ENCODE data around the gene FOXN1.
A peak's percentile ranks its signal among the peaks of the same experiment; 100 is the strongest.

Gene FOXN1

DNA sequence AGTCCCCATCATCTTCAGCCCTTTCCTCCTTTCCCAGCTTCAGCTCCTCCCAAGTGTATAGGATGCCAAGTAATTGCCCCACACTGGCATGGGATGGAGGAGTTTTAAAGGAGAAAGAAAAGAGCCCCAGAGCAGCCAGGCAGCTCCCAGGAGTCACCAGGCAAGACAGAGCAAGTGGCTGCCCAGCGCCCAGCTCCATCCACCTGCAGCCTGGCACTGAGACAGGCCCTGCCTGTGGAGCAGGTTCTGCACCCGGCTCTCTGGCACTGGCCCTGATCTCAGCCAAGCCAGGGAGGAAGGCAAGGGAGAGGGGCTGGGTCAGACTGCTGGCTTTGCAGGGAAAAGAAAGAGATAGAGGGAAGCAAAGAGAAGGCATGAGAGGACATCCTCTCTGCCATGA lies 21.7 kb downstream of the FOXN1 start:
- no peak for DNase-seq

- DNase-seq: no peak
Measured at GRCh38 chr17:28528327-28529012, 22.3 kb downstream of the FOXN1 start.

DNA sequence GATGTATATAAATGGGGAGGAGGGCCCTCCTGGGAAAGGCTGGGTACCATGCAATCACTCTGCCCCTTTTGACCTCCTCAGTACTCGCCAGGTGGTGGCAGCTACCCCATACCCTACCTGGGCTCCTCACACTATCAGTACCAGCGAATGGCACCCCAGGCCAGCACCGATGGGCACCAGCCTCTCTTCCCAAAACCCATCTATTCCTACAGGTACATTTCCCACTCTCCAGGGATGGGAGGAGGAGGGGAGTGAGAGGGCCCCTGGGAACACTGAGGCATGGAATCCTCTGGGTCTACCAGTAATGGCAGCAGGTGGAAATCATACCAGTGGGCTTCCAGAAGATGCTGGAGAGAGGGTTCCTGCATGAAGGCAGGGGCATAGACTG lies 22.9 kb downstream of the FOXN1 start:
- DNase-seq: no peak

DNA sequence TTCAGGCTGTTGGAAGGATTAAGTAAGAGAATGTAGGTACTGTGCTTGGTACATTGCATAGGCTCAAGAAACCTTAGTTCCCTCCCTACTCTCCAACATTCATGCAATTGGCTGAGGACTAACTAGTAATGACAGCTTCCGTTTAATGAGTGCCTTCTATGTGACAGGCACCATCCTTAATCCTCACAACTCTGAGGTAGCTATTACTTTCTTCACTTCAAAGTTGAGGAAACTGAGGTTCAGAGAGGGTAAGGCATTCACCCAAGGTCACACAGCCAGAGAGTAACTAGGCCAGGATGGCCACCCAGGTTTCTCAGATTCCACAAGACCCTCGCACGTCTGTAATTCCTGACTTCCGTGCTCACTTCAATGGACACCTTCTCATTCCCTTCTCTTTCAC lies 24.1 kb downstream of the FOXN1 start:
- DNase-seq: no peak

- DNase-seq: no peak
Measured at GRCh38 chr17:28530926-28531325, 24.8 kb downstream of the FOXN1 start.

DNA sequence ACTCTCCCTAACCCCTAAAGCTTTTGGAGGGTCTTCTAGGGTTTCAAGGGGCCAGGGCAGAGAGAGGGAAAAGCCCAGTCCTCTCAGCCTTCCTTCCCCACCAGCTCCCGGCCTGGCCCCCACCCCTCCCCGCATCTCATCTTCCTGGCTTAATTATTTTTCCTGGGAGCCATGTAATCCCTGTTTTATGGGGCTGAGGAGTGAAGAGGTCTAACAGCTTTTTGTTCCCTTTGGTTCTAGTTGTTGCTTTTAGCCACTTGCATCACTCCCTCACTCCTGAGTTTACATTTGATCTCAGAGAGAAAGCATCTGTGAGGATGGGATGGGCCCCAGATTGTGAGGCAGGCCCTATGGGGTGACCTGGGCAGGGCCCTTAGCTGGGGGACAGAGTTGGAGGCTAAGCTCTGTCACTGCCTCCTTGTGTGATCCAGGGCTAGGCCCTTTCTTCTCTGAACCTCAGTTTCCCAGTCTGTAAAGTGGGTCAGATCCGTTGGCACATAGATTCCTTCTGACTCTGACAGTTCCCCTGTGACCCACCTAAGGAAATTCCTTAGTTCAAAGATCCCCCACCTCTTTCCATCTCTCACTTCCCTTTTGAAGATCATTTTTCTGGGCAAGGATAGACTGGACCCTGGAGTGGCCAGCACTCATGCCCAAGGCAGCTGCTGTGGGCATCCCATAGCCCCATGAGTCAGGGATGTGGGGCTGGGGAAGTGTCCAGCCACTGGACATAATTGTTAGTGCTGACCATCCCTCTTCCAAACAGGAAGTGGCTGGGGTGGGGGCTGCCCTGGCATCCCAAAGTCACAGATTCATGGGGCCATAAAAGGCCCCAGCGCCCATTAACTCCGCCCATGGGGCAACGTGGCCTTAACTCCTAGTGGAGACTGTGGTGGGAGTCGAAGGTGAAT lies 26.2 kb downstream of the FOXN1 start:
- no peak for DNase-seq

- no peak for DNase-seq
Measured at GRCh38 chr17:28533091-28533807, 27.1 kb downstream of the FOXN1 start.

DNA sequence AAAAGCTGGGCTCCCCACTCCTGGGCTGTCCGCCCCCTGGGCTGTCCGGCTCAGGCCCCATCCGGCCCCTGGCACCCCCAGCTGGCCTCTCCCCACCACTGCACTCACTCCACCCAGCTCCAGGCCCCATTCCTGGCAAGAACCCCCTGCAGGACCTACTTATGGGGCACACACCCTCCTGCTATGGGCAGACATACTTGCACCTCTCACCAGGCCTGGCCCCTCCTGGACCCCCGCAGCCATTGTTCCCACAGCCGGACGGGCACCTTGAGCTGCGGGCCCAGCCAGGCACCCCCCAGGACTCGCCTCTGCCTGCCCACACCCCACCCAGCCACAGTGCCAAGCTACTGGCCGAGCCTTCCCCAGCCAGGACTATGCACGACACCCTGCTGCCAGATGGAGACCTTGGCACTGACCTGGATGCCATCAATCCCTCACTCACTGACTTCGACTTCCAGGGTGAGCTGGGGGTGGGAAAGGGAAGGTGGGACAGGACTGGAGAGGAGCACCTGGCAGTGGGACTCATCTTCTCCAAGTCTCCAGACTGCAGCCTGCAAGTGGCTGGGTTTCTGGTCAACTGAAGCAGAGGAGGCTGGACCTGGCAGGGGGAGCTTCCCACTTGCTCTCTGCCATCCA lies 28.7 kb downstream of the FOXN1 start:
- no peak for DNase-seq

GRCh38 chr17:28536532-28537218 lies 30.5 kb downstream of the FOXN1 start:
- DNase-seq: no peak

GRCh38 chr17:28537219-28537610 lies 31.1 kb downstream of the FOXN1 start:
- no peak for DNase-seq

- DNase-seq: no peak
Measured at GRCh38 chr17:28538296-28538895, 32.2 kb downstream of the FOXN1 start.

GRCh38 chr17:28540231-28540630 lies 34.1 kb downstream of the FOXN1 start:
- no peak for DNase-seq

- no peak for DNase-seq
Measured at GRCh38 chr17:28541439-28541838, 35.3 kb downstream of the FOXN1 start.

DNA sequence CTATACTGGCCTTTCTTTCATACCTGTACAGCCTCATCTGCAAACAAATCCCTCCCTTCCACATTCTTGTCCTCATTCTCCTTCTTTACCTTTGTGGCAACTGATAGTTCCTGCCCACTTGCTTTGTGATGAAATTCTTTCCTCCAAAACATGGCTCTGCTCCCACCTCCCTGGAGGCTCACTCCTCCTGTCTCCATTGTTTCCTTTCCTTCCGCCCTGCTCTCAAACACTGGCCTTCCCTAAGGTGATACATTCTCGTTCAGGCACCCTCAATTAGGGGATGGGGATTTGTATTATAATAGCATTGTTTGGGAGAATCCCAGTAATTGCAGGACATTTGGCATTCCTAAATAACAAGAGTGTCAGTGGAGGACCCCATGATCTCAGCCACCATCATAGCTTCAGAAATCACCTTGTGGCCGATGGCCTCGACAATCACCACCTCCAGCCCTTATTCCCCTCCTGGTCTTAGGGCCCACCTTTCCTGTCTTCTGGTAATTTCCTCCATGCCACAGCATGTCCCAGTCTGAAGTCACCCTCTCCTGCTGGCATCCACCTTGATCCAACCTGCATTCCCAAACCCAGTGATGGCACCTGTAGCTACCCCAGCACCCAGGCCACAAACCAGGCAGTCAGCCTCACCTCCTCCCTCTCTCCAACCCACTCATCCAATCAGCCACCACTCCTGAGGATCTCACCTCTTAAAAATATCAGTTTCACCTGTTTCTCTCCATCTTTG lies 38.4 kb downstream of the FOXN1 start:
- no peak for DNase-seq

DNA sequence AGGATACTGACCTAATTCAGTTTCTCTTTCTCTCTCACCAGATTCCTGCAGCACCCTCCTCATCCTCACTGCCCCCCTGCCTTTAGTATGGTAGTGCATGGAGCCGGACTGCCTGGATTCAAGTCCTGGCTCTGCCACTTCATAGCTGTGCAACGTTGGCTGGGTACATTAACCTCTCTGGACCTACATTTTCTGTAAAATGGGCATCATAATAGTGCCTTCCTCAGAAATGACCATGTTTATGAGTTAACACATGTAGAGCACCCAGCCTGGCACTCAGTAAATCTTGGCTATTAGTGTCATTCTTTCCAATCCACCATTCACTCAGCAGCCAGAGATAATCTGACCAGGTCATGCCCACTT lies 39.0 kb downstream of the FOXN1 start:
- DNase-seq: no peak

- no peak for DNase-seq
Measured at GRCh38 chr17:28545787-28546415, 39.8 kb downstream of the FOXN1 start.

GRCh38 chr17:28547096-28547622 lies 41.0 kb downstream of the FOXN1 start:
- no peak for DNase-seq

GRCh38 chr17:28547623-28548416 lies 41.7 kb downstream of the FOXN1 start:
- DNase-seq: peak; percentile 56

- no peak for DNase-seq
Measured at GRCh38 chr17:28548417-28549130, 42.4 kb downstream of the FOXN1 start.
